HG03108 (cell line): ENCODE measurements around the gene RRP36.
A peak's percentile ranks its signal among the peaks of the same experiment; 100 is the strongest.
"Not testable (repeated sequence)": the region's sequence is repeated elsewhere in the genome, so short reads cannot be mapped to it uniquely, and the experiment has no call there.

Experiments used
- ATAC-seq: cut with Tn5 transposase; IDR thresholded peaks from one replicate; pipeline ENCODE4 v1.9.1; 2021; ENCODE audit warnings: moderate library complexity; ENCODE audit not compliant: unreplicated experiment

RRP36 gene

DNA sequence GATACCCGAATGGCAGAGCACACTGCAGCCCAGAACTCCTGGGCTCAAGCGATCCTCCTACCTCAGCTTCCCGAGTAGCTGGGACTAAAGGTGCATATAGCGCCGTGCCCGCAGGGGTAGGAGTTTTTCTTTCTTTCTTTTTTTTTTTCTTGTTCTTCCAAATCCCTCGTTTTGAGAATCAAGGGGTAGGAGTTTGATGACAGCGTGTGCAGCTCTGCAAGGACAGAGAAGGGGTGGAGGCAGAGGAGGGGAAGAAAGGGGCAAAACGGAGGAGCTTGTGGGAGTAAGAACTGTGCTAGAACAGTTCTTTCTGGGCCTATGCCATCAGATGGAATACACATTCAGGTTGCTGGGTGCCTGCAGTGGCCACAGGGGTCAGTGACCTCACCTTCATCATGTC, 15.3 kb downstream of the RRP36 start:
- no peak for ATAC-seq

DNA sequence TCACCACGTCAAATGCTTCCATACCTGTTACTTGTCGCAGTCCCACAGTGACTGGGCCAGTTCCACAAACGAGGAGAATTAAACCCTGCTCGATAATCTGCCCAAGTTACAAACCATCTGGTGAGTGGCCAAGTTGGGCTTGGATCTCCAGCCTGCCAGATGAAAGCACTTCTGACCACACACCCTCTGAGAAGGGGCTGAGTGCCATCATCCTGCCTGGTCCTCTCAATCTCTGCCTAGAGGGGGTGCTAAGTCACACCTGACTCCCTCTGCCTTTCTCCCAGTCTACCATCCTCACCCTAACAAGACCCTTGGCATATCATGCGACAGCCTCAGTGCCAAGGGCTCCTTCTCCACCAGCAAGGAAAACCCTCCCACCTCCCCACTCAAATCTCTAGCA, 15.8 kb downstream of the RRP36 start:
- no peak for ATAC-seq

DNA sequence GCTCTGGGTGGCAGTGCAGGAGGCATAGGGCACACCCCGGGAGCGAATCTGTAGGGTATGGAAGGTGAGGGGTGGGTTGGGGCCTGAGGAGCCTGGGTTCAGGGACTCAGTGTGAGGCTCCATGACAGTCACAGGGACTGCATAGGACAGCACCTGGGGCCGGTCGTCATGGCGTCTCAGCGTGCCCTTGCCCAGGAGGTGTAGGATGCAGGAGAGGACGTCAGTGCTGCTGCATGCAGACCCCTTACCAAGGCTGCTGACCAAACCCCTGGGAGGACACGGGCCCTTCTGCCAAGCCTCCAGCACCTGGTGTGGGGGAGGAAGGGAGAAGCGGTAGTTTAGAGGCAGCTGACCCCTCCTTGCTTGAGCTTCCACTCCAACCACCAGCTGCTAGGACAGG, 16.3 kb downstream of the RRP36 start:
- ATAC-seq: no peak

- ATAC-seq: no peak
These were observed 17.3 kb downstream of the RRP36 start for GRCh38 chr6:43038727-43039126.

DNA sequence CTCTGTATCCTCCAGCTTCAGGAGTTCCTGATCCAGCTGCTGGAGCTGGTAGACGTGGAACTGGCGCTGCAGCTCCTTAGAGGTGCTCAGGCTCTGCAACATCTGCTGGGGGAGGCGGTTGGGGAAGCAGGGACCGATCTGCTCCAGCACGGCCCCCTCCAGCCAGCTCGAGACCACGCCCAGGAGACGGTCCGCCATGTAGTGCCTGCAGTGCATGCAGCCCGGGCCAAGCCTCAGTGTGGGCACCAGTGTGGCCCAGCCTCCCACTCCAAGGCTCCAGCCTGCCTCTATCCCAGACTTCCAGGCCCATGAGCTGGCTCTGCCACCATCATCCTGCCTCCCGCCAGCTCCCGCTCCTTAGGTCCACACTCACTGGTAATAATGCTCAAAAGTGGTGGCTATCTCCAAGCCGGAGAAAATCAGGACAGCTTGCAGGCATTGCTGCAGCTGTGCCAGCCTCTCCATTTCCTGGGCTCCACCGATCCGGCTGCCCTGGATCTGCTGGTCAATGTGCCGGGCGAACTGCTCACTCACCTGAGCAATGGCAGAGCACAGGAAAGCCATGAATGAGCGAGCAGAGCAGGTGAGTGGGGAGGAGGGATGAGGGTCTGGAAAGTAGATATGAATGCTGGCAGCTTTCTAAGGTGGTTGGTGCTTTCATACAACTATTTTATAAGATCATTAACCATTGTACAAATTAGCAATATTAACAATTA, 19.3 kb downstream of the RRP36 start:
- ATAC-seq: no peak

DNA sequence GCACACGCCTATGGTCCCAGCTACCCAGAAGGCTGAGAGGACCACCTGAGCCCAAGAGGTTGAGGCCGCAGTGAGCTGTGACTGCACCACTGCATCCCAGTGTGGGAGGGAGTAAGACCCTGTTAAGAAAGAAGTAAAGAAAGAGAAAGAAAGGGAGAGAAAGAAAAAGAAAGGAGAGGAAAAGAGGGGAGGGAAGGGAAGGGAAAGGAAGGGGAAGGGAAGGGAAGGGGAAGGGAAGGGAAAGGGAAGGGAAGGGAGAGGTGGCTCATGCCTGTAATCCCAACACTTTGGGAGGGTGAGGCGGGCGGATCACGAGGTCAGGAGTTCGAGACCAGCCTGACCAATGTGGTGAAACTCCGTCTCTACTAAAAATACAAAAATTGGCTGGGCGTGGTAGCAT, 20.1 kb downstream of the RRP36 start:
- ATAC-seq: not testable (repeated sequence)

DNA sequence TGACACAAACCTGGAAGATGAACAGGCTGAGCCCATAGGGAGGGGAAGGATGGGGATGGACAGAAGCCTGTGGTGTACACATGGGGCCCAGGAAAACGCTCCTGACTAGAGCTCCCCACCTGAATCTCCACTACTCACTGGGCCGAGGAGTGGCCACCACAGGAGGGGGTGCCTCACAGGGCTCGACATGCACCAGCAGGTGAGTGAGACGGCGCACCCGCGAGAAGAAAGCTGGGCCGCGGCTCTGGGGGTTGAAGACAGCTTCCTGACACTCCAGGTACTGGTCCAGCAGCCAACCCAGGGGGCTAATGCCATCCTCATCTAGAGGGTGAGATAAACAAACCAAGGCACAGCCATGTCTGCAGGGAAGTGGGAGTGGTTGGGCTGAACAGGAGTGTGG, 21.9 kb downstream of the RRP36 start:
- no peak for ATAC-seq

GRCh38 chr6:43045371-43045930, 24.0 kb downstream of the RRP36 start:
- ATAC-seq: no peak

GRCh38 chr6:43047998-43048397, 26.6 kb downstream of the RRP36 start:
- ATAC-seq: no peak

DNA sequence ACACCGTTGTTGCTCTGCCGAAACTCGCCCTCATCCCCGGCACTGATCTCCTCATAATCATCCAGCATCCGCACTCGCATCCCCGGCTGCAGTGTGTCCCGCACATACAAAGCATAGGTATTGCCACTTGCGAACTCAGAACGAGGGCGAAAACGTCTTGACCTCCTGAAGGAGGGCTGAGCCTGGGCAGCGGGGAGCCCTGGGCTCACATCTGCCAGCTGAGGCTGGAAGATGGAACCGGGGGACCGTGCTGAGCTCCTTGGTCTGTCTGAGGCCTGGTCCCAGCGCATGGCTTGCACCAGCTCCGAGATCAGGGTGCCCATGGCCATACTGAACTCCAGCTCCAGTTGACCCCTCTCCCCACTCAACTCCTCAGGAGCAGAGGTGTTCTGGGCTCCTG, 29.6 kb downstream of the RRP36 start:
- ATAC-seq: no peak

GRCh38 chr6:43052225-43052841, 30.9 kb downstream of the RRP36 start:
- ATAC-seq: no peak

DNA sequence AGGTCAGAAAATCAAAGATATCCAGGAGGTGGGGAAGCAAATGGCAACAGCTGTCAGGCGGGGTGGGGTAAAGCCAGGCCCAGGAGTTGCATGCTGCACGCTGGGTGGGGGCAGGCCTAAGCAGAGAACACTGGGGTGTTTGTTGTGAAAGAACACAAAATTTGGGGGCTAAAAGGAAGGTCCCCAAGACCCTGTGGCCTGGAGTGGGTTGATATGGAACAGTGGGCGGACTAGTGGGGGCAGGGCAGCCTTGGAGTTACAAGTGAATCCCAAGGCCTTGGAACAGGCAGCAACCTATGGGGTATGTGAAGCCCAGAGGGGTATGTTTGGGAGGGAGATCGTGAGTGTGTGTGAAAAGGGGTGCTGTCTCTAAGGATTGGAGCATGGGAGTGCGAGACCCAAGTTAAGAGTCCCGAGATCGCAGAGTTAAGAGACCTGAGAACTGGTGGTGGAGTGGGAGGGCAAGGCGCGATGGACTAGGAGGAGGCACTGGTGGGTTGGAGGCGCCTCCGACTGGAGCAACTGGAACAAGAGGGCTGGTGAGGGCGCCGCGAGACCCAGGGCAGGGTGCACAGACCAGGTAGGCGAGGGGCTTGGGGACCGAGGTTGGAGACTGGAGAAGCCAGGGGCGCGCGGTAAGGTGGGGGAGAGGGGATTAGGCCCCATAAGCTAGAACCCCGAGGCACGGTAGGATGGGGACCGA, 31.6 kb downstream of the RRP36 start:
- peak; percentile 9 for ATAC-seq

DNA sequence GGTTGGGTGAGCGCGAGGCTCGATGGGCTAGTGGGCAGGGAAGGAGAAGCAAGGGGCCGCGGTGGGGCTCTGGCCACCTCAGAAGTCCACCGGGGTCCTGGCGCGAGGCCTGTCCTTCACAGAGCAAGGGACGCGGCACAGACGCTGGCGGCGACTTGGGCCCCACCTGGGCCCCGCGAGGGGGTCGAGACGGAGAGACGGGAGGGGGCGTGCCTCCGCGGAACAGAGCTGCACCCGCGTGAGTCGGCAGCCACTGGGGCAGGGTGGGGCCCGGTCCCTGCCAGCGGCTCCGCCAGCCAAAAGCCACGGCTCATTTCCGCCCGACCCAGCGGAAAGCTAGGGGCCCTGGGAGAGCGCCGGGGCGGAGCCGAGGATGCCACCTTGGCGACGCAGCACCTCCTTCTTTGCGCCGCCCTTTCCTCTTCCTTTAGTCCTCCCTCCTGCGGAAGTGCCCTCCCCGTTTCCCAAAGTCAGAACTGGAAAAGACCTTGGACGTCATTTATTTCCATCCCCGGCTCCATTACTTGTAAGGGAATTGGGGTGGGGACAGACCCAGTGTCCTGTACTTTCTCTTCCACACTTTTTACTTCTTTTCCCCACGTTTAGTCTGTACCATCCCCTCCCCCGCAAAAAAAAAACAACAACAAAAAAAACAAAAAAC, 32.3 kb downstream of the RRP36 start, which contains the start of gene CUL7:
CUL7 (minus strand) TSS at position 307 of the 661 bp plus-strand sequence. CDS start 1,063 bp downstream, outside the sequence.
- peak; percentile 91 for ATAC-seq

DNA sequence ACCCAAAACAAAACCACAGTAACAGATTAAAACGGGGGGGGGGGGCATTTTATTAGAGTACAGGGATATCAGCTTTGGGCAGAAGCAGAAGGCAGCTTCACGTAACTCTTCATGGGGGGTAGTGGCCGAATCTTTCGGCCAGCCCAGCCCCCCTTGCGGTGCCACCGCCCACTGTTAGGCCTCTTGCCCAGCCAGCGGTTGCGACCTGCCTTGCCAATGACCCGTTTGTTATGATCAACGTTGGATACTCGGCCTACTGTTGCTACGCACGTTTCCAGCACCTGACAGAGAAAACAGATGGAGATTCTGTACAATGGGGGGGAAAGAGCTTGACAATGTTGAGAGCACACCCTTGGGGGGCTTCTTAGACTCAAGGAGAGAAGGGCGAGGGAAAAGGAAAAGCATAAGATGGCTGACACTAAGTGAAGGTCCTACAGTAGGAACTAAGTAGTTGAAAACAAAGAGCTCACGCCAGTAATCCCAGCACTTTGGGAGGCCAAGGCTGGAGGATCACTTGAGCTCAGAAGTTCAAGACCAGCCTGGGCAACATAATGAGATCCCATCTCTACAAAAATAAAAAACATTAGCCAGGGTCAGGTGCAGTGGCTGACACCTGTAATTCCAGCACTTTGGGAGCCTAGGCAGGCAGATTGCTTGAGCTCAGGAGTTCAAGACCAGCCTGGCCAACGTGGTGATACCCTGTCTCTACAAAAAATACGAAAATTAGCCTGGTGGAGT, 33.0 kb downstream of the RRP36 start:
- ATAC-seq: no peak

GRCh38 chr6:43055966-43056365, 34.5 kb downstream of the RRP36 start:
- ATAC-seq: no peak

- ATAC-seq: no peak
These were observed 37.1 kb downstream of the RRP36 start for GRCh38 chr6:43058531-43058930.

DNA sequence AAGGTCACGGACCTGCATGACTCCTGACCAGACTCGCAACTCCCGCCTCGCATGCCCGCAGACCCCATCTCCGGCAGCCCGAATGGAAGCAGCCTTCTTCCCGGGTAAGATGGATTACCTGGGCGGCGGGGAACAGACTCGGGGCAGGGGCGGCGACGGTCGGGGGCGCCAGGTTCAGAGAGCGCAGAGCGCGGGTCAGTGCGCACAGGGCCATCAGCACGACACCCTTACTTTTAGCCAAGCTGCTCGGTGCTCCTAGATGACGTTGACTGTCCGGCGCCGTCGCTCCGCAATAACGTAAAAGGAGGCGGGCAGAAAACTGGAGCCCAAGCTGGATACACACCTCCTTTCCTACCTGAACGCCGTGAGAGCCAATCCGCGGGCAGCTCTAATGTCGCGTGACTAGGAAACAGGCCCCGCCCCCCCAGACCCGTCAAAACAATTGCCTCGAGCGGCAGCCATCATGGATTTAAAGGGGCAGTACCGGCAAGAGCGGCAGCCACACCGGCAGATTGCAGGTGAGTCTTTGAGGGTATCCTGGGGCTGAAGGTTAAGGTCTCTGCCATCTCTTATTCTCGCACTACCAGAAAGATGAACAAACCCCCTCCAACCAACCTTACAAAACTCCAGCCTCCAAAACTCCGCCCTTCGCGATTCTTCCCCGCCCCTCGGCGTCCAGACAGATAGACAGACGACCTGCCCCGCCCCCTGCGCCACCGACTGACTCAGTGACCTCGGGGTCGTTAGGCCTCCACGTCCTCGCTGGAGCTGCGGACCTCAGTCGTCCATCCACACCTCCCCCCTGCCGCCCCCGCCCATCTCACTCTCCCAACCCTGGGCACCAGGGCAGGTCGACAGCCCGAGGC, 38.0 kb downstream of the RRP36 start, which contains the start of the genes KLC4 and MRPL2:
KLC4 (plus strand) TSS at position 464 of the 866 bp plus-strand sequence. CDS start 1,705 bp downstream, outside the sequence.
MRPL2 (minus strand) TSS at position 267 of the 866 bp plus-strand sequence; CDS start at position 214, 53 bp downstream.
- peak; percentile 79 for ATAC-seq

DNA sequence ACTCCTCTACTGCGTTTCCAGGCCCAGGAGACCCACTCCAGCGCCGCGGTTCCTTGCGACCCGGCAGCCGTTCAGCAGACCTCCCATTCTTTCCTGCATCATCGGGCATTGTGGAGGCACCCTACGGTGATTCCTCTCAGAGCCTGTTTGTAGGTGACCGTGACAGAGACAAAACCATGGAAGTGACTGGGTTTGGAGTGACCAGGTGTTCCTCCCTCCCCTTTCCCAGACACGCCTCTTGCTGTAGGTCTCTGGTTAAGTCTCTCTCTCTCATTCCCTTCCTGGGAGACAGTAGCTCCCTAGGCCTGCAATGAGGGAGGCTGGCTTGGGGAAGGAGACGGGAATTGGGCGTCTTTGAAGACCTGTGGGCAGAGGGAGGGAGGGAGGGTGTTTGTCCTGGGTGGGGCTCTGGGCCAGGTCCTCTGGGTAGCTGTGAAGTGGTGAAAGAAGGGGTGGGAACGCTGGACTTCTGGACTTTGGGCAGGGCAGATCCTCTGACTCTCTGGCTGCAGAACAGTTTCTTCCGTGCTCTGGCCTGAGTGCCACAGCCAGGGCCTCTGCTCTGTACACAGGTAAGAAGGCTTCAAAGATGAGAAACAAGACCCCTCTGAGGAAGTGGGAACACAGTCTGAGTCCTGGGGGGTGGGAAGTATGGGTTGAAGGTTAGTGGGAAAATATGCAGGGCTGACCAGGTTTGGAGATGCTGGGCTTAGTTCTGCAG, 38.8 kb downstream of the RRP36 start:
- ATAC-seq: no peak
